LNCaP clone FGC (cell line): ENCODE measurements around the gene PRKAR2A.
"Not testable (repeated sequence)": the region's sequence is repeated elsewhere in the genome, so short reads cannot be mapped to it uniquely, and the experiment has no call there.

Experiments used
- DNase-seq: peaks from one replicate; pipeline ENCODE4 v3.0.0-alpha.2; 2011; ENCODE audit warnings: low read depth
- H3K4me3 ChIP-seq: 2 replicates; pipeline ENCODE4 v1.5.1; 2011; ENCODE audit warnings: mild to moderate bottlenecking, low read depth, low read length, control low read depth
- CTCF ChIP-seq: IDR thresholded peaks from 2 replicates; pipeline ENCODE4 v1.5.1; 2012; ENCODE audit warnings: mild to moderate bottlenecking; ENCODE audit not compliant: control insufficient read depth, insufficient read depth; ENCODE audit errors: extremely low read depth

The PRKAR2A gene

GRCh38 chr3:48748754-48749153 lies 98.9 kb downstream of the PRKAR2A start:
- TF ChIP-seq CTCF, result no peak
- DNase-seq, result no peak
- H3K4me3 ChIP-seq, result no peak overlapping the region

- H3K4me3 ChIP-seq, result no peak overlapping the region
- peak; percentile 33 for DNase-seq
- TF ChIP-seq CTCF, result no peak
These were observed 100.0 kb downstream of the PRKAR2A start for GRCh38 chr3:48747706-48748105.

- H3K4me3 ChIP-seq, result no peak overlapping the region
- DNase-seq, result no peak
- TF ChIP-seq CTCF, result no peak
These were observed 100.6 kb downstream of the PRKAR2A start for GRCh38 chr3:48747015-48747615.

GRCh38 chr3:48743773-48744172 lies 103.9 kb downstream of the PRKAR2A start:
- H3K4me3 ChIP-seq, result no peak overlapping the region
- TF ChIP-seq CTCF, result no peak

GRCh38 chr3:48741226-48741625 lies 106.4 kb downstream of the PRKAR2A start:
- not testable (repeated sequence) for DNase-seq, H3K4me3 ChIP-seq

More at GRCh38 chr3:48743773-48744172, 103.9 kb downstream of the PRKAR2A start:
- no peak for DNase-seq

- TF ChIP-seq CTCF, result peak; percentile 89
- H3K4me3 ChIP-seq, result no peak overlapping the region
- peak; percentile 79 for DNase-seq
These were observed 107.5 kb downstream of the PRKAR2A start for GRCh38 chr3:48739955-48740823.

GRCh38 chr3:48739617-48739954 lies 108.1 kb downstream of the PRKAR2A start:
- no peak for TF ChIP-seq CTCF
- no peak overlapping the region for H3K4me3 ChIP-seq
- no peak for DNase-seq
